Gastroesophageal sphincter (tissue), 4 donors: ENCODE results near the gene PGLYRP3. TPM values are rescaled to one million over a fixed set of nuclear protein-coding genes. Genes with fewer than 3 reads are reported as not detected.
"Not testable (repeated sequence)": the region's sequence is repeated elsewhere in the genome, so short reads cannot be mapped to it uniquely, and the experiment has no call there.

ENCODE experiments used
- ATAC-seq: fragments of 150-250 bp; one replicate; pipeline ENCODE4 v1.9.1; 2016; ENCODE audit warnings: mild to moderate bottlenecking, moderate library complexity
- H3K27ac ChIP-seq, 4 donors: fragments of 200-600 bp; sonication (generic) in 3 of 4; 1 replicate in 3 of 4; 2 replicates in 1 of 4; pipeline ENCODE4 v1.5.1; 2016 to 2019
- H3K27me3 ChIP-seq: fragments of 200-600 bp; sonication (generic); one replicate; pipeline ENCODE4 v1.5.1; 2019
- H3K36me3 ChIP-seq, 2 donors: fragments of 200-600 bp; sonication (generic); one replicate each; pipeline ENCODE4 v1.5.1; 2019; ENCODE audit warnings: control low read depth in 1 of 2
- H3K4me1 ChIP-seq, 3 donors: fragments of 200-600 bp; sonication (generic); 1 replicate in 2 of 3; 2 replicates in 1 of 3; pipeline ENCODE4 v1.5.1; 2016 to 2019; ENCODE audit warnings: control low read depth in 2 of 3
- H3K4me3 ChIP-seq, 2 donors: fragments of 200-600 bp; sonication (generic); one replicate each; pipeline ENCODE4 v1.5.1; 2019; ENCODE audit warnings: mild to moderate bottlenecking in 1 of 2, moderate library complexity in 1 of 2
- H3K9me3 ChIP-seq, 3 donors: fragments of 200-600 bp; sonication (generic); one replicate each; pipeline ENCODE4 v1.5.1; 2017 to 2019; ENCODE audit warnings: control low read depth in 2 of 3
- CTCF ChIP-seq, 4 experiments: fragments of 200-600 bp in 2 of 4; fragments of 450-650 bp in 2 of 4; sonication (generic) in 1 of 4; IDR thresholded peaks; one replicate each; pipeline ENCODE4 v1.5.1; 2017 to 2019; ENCODE audit warnings: antibody characterized with exemption in 4 of 4, mild to moderate bottlenecking in 2 of 4, moderate library complexity in 2 of 4
- EP300 ChIP-seq: sonication (generic); formaldehyde crosslinking; IDR thresholded peaks from one replicate; pipeline ENCODE4 v1.6.1; 2017; ENCODE audit warnings: antibody characterized with exemption, mild to moderate bottlenecking
- POLR2A ChIP-seq, 2 donors: fragments of 450-650 bp; IDR thresholded peaks; one replicate each; pipeline ENCODE4 v1.6.1; 2017; ENCODE audit warnings: antibody characterized with exemption in 2 of 2, mild to moderate bottlenecking in 2 of 2, moderate library complexity in 1 of 2
- POLR2AphosphoS5 ChIP-seq: sonication (generic); formaldehyde crosslinking; IDR thresholded peaks from one replicate; pipeline ENCODE4 v1.6.1; 2017; ENCODE audit warnings: antibody characterized with exemption
- WGBS, 2 donors: methylation state at CpG; one replicate each; pipeline ENCODE4 v1.1.5; 2018; ENCODE audit warnings: low coverage in 1 of 2; 5-methylcytosine and 5-hydroxymethylcytosine counted together
- total RNA-seq, 4 donors: library from RNA; depleted of rRNA; stranded (reverse); fragments of >200 nt; gene quantifications; one replicate each; pipeline ENCODE4 v1.1.0, GENCODE V29; 2016

PGLYRP3 gene
- total RNA-seq, 4 donors from 2014 or later = 0.45 TPM; not detected in 3

- no peak for TF ChIP-seq CTCF (IDR thresholded peaks at IDR 0.05)
- no peak for TF ChIP-seq POLR2AphosphoS5
- no peak for TF ChIP-seq POLR2A (IDR thresholded peaks at IDR 0.05)
- TF ChIP-seq EP300 = no peak
- no peak overlapping the region for H3K4me3 ChIP-seq
- peaks cover 78% of the 10 kb centered on the region for H3K27me3 ChIP-seq
- 0 to 76% methylated on average over 1 to 7 of the region's 7 CpGs for WGBS, 2 donors
- H3K36me3 ChIP-seq = no peaks in the 10 kb centered on the region
- ATAC-seq = no peak
- H3K4me1 ChIP-seq = no peaks in the 10 kb centered on the region
- no peak overlapping the region for H3K27ac ChIP-seq
- H3K9me3 ChIP-seq = no peaks in the 10 kb centered on the region
Measured at GRCh38 chr1:153347856-153348255, 35.1 kb upstream of the PGLYRP3 start.

GRCh38 chr1:153347049-153347448 lies 34.3 kb upstream of the PGLYRP3 start:
- H3K36me3 ChIP-seq, H3K9me3 ChIP-seq, ATAC-seq, H3K27ac ChIP-seq, H3K4me1 ChIP-seq, H3K4me3 ChIP-seq: not testable (repeated sequence)
- peaks cover 77% of the 10 kb centered on the region for H3K27me3 ChIP-seq
- 48 to 58% methylated on average over 11 to 12 of the region's 14 CpGs for WGBS, 2 donors

- 63 to 72% methylated on average over 3 to 6 of the region's 6 CpGs for WGBS, 2 donors
- no peak for TF ChIP-seq POLR2AphosphoS5
- no peak for TF ChIP-seq POLR2A (IDR thresholded peaks at IDR 0.05)
- no peak for TF ChIP-seq CTCF (IDR thresholded peaks at IDR 0.05)
- TF ChIP-seq EP300 = no peak
- Histone ChIP-seq H3K27ac (no peak overlapping the region), H3K36me3 (no peaks in the 10 kb centered on the region), H3K4me3 (no peak overlapping the region), H3K9me3 (no peaks in the 10 kb centered on the region), H3K27me3 (peaks cover 69% of the 10 kb centered on the region), H3K4me1 (no peaks in the 10 kb centered on the region)
- ATAC-seq = no peak
Measured at GRCh38 chr1:153346077-153346723, 33.4 kb upstream of the PGLYRP3 start.

GRCh38 chr1:153345187-153346076 lies 32.7 kb upstream of the PGLYRP3 start:
- no peak overlapping the region for H3K27ac ChIP-seq
- TF ChIP-seq POLR2A (IDR thresholded peaks at IDR 0.05) = no peak
- TF ChIP-seq POLR2AphosphoS5 = no peak
- WGBS, 2 donors = 85 to 89% methylated on average over 9 of the region's 14 CpGs
- H3K4me3 ChIP-seq = no peak overlapping the region
- no peaks in the 10 kb centered on the region for H3K4me1 ChIP-seq
- ATAC-seq = no peak
- no peaks in the 10 kb centered on the region for H3K9me3 ChIP-seq
- H3K27me3 ChIP-seq = peaks cover 65% of the 10 kb centered on the region
- no peaks in the 10 kb centered on the region for H3K36me3 ChIP-seq

- Histone ChIP-seq H3K27me3 (peaks cover 66% of the 10 kb centered on the region), H3K9me3 (no peaks in the 10 kb centered on the region), H3K4me3 (no peak overlapping the region), H3K36me3 (no peaks in the 10 kb centered on the region), H3K4me1 (no peaks in the 10 kb centered on the region), H3K27ac (no peak overlapping the region)
- WGBS, 2 donors = 40% methylated on average over 2 of the region's 3 CpGs; no CpG with 5 or more reads in 1 of the 2 donors
- no peak for ATAC-seq
- no peak for TF ChIP-seq CTCF (IDR thresholded peaks at IDR 0.05)
- no peak for TF ChIP-seq POLR2AphosphoS5
- no peak for TF ChIP-seq POLR2A (IDR thresholded peaks at IDR 0.05)
- no peak for TF ChIP-seq EP300
Measured at GRCh38 chr1:153344718-153345025, 31.9 kb upstream of the PGLYRP3 start.
